Prostate gland (tissue), 2 donors: Measurements from ENCODE around the gene EDN2. TPM values are rescaled to one million over a fixed set of nuclear protein-coding genes. Genes with fewer than 3 reads are reported as not detected.
A peak's percentile ranks its signal among the peaks of the same experiment; 100 is the strongest.

Source experiments
- DNase-seq: peaks from one replicate; pipeline ENCODE4 v3.0.0-alpha.2; 2019; ENCODE audit warnings: low spot score
- H3K27ac ChIP-seq, 2 donors: fragments of 200-600 bp; sonication (generic); 2 replicates each; pipeline ENCODE4 v1.5.1; 2017 to 2019
- H3K27me3 ChIP-seq: fragments of 200-600 bp; sonication (generic); replicated peaks from 2 replicates; pipeline ENCODE4 v1.5.1; 2019; ENCODE audit not compliant: insufficient read depth
- H3K36me3 ChIP-seq, 2 donors: fragments of 200-600 bp; sonication (generic); 1 replicate in 1 of 2; 2 replicates in 1 of 2; pipeline versions ENCODE4 v1.5.1 to v1.8.1; 2017 to 2019
- H3K4me1 ChIP-seq: fragments of 200-600 bp; sonication (generic); replicated peaks from 2 replicates; pipeline ENCODE4 v1.5.1; 2019
- H3K4me3 ChIP-seq, 2 donors: fragments of 200-600 bp; sonication (generic); 2 replicates each; pipeline ENCODE4 v1.5.1; 2017 to 2019
- H3K9me3 ChIP-seq: fragments of 200-600 bp; sonication (generic); 2 replicates; pipeline ENCODE4 v1.5.1; 2017
- CTCF ChIP-seq, 4 experiments: fragments of 200-600 bp in 2 of 4; fragments of 450-650 bp in 2 of 4; sonication (generic) in 2 of 4; IDR thresholded peaks; 1 replicate in 3 of 4; 2 replicates in 1 of 4; pipeline ENCODE4 v1.5.1; 2016 to 2019; ENCODE audit warnings: antibody characterized with exemption in 4 of 4, mild to moderate bottlenecking in 2 of 4, moderate library complexity in 2 of 4
- POLR2A ChIP-seq: fragments of 450-650 bp; IDR thresholded peaks from one replicate; pipeline ENCODE4 v1.6.1; 2016; ENCODE audit warnings: antibody characterized with exemption, mild to moderate bottlenecking
- POLR2AphosphoS5 ChIP-seq: sonication (generic); formaldehyde crosslinking; IDR thresholded peaks from one replicate; pipeline ENCODE4 v1.6.1; 2017; ENCODE audit warnings: antibody characterized with exemption
- WGBS: methylation state at CpG from one replicate; pipeline ENCODE4 v1.1.5; 2018; 5-methylcytosine and 5-hydroxymethylcytosine counted together
- intact Hi-C: fragments of 100-400 bp; cut with DNase I; formaldehyde crosslinking; loops from one replicate; pipeline ENCODE4 v1.14.2; 2022
- total RNA-seq, 2 donors: library from RNA; depleted of rRNA; stranded (reverse); fragments of >200 nt; gene quantifications; one replicate each; pipeline ENCODE4 v1.1.0, GENCODE V29; 2016

Gene EDN2
- 10 to 100 TPM in 1 of 2 donors, 1 to 10 TPM in 1; 2.6 to 12.6 TPM for total RNA-seq

- Histone ChIP-seq H3K9me3 (no peaks in the 10 kb centered on the region), H3K27ac (peak within 1 kb of the TSS; percentile 69 to 72), H3K27me3 (no peaks in the 10 kb centered on the region), H3K36me3 (no peaks in the 10 kb centered on the region), H3K4me1 (peaks cover 29% of the 10 kb centered on the region), H3K4me3 (peak within 1 kb of the TSS in 1 of 2 donors; percentile 20)
- WGBS = 13% methylated on average over 13 of the region's 27 CpGs
- intact Hi-C loops = loop anchor here (5.0 kb wide), 1 partner anchor 57 kb away; no protein-coding TSS in a partner anchor
- DNase-seq = peak; percentile 91
- TF ChIP-seq CTCF (IDR thresholded peaks at IDR 0.05) (peak in 3 of 4 experiments; percentile 17 to 70 (median 53)), POLR2A (peak; percentile 88), POLR2AphosphoS5 (peak; percentile 93)
Measured at GRCh38 chr1:41484402-41485241, at the start of gene EDN2. TSS of gene EDN2 (minus strand) at chr1:41484683. CDS start at chr1:41484601, 82 bp downstream.

GRCh38 chr1:41533731-41534080 is 49.2 kb upstream of the EDN2 start:
- Histone ChIP-seq H3K27me3 (no peaks in the 10 kb centered on the region), H3K4me1 (no peaks in the 10 kb centered on the region), H3K27ac (no peak overlapping the region), H3K9me3 (no peaks in the 10 kb centered on the region), H3K4me3 (no peak overlapping the region), H3K36me3 (no peaks in the 10 kb centered on the region)
- 92% methylated on average over 5 of the region's 5 CpGs for WGBS
- intact Hi-C loops = no loop called here
- no peak for DNase-seq
- TF ChIP-seq POLR2AphosphoS5 (no peak), CTCF (IDR thresholded peaks at IDR 0.05) (no peak), POLR2A (no peak)

- Histone ChIP-seq H3K36me3 (no peaks in the 10 kb centered on the region), H3K4me1 (no peaks in the 10 kb centered on the region), H3K9me3 (no peaks in the 10 kb centered on the region), H3K4me3 (no peak overlapping the region), H3K27ac (no peak overlapping the region), H3K27me3 (no peaks in the 10 kb centered on the region)
- DNase-seq = no peak
- 91% methylated on average over 12 of the region's 12 CpGs for WGBS
- intact Hi-C loops = no loop called here
- TF ChIP-seq POLR2AphosphoS5 (no peak), POLR2A (no peak), CTCF (IDR thresholded peaks at IDR 0.05) (no peak)
Measured at GRCh38 chr1:41533016-41533730, 48.7 kb upstream of the EDN2 start.

DNA sequence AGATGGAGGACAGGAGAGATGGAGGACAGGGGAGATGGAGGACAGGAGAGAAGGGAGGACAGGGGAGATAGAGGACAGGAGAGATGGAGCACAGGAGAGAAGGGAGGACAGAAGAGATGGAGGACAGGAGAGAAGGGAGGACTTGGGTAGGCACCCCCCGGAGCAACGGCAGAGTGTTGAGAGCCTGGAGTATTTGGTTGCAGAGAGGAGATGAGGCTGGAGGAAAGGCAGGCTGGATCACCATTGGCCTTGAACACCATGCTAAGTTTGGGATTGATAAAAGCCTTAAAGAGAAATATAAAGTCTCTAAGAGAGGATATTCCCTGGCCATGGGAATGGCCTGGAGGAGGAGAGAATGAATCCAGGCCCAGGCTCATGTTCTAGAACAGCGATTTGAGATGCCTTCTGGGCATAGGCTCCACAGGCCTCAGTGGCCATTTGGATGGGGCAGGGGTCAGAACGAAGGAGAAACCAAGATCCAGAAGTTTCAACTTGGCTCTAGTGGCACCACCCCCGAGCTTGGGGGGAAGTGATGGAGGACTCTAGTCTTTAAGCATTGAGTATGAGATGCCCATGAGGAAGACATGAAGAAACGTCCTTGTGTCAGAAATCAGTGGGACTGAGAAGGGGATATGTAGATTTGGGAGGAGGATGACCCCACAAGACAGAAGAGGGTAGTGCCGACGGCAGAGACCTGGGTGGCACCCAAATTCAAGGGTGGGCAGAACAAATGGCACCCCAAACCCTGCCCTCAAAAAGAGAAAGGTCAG is 47.9 kb upstream of the EDN2 start:
- no peaks in the 10 kb centered on the region for H3K27me3 ChIP-seq
- intact Hi-C loops = no loop called here
- no peak overlapping the region for H3K4me3 ChIP-seq
- no peaks in the 10 kb centered on the region for H3K9me3 ChIP-seq
- H3K4me1 ChIP-seq = no peaks in the 10 kb centered on the region
- no peak for DNase-seq
- TF ChIP-seq POLR2AphosphoS5 (no peak), CTCF (IDR thresholded peaks at IDR 0.05) (no peak), POLR2A (no peak)
- no peak overlapping the region for H3K27ac ChIP-seq
- no peaks in the 10 kb centered on the region for H3K36me3 ChIP-seq
- 94% methylated on average over 8 of the region's 8 CpGs for WGBS
